MV-4-11 (cell line): ENCODE data around the gene RFPL2.
"Not testable (repeated sequence)": the region's sequence is repeated elsewhere in the genome, so short reads cannot be mapped to it uniquely, and the experiment has no call there.

ENCODE experiments used
- DNase-seq: peaks from one replicate; lab custom pipeline; 2025; lab: John Stamatoyannopoulos, UW

The RFPL2 gene

DNA sequence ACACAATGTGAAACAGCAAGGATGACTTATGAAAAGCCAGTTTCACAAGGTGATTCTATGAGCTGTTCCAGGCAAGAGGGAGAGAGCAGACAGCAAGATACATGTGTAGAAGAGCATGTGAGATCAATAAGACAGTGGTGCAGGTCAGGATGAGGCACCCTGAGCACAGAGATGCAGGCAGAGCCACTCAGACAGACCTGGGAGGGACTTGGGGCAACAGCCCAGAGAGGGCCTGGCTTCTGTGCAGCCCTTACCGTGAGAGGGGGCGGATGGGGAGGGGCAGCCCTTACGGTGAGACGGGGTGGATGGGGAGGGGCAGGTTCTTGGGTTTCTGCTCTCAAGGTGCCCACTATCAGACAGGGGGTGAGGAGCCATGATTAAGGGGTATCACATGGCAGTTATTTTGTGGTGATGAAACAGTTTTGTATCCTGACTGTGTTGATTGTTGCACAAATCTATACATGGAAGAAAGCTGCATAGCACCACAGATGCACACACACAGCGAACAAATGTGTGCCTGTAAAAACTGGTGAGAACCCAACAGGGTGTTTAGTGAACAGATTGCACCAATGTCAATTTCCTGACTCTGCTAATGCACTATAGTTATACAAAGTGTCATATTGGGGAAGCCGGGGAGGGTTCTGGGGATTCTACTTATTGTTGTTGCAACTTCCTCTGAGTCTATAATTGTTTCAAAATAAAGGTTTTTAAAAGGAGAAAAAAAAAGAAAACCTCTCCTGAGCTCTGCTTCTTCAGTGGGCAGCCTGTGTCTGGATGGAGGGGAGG lies 40.6 kb downstream of the RFPL2 start:
- DNase-seq, result peak; percentile 83

DNA sequence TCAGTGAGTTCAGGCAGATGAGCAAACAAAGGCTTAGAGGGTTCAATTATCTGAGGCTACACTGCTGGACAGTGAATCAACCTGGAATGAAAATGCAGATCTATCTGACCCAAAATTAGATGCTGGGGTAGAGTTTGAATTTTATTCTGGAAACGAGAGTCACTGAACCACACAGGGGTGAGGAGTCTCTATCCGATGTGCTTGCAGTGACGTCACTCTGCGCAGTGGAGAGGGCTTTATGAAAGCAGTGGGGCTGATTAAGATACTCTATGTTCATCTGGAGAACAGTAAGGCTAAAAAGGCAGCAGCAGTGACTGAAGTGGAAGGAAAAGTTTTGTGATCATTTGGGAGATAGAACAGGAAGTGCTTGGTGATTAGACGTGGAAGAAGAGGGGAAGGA lies 44.5 kb downstream of the RFPL2 start:
- DNase-seq, result not testable (repeated sequence)

DNA sequence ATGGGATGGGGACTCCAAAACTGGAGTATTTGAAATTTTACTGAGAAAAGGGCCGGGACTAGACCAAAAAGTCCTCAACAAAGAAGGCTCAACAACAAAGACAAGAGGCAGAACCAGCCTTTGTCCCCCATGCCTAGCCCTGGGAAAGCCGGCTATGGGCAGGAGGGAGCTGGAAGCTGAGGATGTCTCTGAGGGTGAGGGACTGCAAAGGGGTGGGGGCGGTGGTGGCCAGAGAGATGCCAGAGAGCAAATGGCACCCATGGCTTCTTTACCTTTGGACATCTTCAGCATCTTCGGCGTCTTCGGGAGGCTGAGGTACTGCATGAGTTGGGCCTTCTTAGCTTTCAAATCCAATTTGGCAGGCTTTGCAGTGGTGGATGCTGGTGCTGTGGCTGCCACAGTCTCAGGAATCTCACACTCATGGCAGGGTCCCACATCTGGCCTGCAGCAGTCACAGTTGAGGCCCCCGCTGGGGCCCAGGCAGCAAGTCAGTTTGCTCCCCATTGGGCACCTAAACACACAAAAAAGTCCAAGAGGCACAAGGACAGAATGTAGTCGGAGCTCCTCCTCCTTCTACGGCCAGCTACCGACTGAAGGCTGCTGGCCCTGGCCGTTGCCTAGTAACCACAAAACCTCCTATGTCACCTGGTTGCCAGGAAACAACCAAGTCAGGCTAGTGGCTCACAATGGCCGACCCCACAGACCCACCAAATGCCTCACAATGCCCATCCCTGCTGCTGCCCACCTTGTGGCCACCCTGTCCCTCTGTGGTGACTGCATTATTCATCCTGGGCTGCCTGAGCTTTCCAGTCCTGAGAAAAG lies 46.0 kb downstream of the RFPL2 start, which contains the start of gene C22orf42:
C22orf42 (minus strand) TSS at position 592 of the 822 bp plus-strand sequence; CDS start at position 504, 88 bp downstream.
- no peak for DNase-seq

DNA sequence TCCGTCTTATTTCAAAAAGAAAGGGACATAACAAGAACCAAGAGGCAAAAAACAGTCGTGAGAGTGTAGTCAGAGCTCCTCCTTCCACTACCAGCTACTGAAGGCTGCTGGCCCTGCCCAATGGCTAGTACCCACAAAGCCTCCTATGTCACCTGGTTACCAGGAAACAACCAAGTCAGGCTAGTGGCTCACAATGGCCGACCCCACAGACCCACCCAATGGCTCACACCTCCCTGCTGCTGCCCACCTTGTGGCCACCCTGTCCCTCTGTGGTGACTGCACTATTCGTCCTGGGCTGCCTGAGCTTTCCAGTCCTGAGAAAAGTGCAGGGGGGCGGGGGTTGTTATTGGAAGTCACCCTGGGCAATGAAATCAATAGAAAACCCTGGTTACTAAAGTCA lies 47.2 kb downstream of the RFPL2 start:
- not testable (repeated sequence) for DNase-seq

DNA sequence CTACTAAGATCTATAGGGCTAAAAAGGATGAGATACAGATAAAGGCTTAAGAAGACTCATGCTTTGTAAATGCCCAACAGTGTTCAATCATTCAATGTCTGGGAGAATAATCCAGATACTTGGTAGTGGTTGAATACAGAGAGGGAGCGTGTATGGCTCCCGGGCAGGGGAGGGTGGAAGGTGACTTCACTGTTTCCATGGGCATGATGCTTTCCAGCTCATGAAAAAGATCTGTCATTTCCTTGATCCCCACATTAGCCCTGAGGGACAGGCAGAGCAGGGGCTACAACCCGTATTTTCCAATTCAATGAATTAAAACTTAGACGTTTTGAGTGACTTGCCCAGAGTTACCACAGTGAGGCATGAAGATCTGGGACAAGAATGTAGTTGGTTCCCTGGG lies 50.1 kb downstream of the RFPL2 start:
- DNase-seq, result not testable (repeated sequence)

DNA sequence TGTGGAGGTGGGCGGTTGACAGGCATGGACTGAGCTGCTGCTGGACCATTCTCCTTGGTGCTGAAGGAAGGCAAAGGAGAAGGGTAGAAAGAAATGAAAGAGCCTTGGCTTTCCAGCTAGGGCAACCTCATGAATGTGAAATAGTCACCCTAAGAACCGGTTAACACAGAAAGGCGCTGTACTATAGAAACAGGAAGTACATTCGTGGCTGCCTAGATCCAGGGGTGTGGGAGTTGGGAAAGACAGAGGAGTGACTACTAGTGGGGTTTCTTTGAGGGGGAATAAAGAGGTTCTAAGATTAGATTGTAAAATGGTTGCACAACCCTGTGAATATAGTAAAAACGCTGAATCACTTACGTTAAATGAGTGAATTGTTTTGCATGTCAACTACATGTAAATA lies 53.2 kb downstream of the RFPL2 start:
- DNase-seq, result peak; percentile 78

DNA sequence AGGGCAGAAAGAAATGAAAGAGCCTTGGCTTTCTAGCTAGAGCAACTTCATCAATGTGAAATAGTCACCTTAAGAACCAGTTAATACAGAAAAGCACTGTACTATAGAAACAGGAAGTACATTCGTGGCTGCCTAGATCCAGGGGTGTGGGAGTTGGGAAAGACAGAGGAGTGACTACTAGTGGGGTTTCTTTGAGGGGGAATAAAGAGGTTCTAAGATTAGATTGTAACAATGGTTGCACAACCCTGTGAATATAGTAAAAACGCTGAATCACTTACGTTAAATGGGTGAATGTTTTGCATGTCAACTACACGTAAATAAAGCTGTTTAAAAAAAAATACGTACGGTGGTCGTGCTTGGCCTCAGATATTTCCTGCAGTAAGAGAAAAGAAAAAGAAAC lies 54.2 kb downstream of the RFPL2 start:
- peak; percentile 63 for DNase-seq

DNA sequence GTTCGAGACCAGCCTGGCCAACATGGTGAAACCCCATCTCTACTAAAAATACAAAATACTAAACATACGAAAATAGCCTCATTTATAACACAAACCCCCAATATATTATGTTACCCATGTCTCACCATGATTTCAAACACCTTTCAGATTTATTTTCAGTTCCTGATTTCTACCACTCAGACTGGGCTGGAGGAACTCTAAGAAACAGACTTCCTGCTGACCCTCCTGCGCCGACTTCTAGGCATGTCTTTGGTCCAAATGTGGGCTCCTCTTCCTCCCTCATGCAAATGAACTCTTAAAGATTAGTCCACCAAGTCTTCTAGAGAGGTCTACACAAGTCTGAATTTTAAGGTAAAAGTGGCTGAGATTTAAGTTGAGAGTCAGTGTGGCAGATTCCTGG lies 56.5 kb downstream of the RFPL2 start:
- peak; percentile 47 for DNase-seq

DNA sequence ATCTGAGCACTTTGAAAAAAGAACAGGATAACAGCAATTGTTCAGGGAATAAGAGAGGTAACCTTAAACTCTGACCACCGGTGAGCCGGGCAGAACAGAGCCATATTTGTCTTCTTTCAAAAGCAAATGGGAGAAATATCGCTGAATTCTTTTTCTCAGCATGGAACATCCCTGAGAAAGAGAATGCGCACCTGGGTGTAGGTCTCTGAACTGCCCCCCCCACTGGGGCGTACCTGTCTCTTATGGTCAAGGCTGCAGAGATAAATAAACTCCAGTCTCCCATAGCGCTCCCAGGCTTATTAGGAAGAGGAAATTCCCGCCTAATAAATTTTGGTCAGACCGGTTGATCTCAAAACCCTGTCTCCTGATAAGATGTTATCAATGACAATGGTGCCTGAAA lies 57.7 kb downstream of the RFPL2 start:
- not testable (repeated sequence) for DNase-seq

DNA sequence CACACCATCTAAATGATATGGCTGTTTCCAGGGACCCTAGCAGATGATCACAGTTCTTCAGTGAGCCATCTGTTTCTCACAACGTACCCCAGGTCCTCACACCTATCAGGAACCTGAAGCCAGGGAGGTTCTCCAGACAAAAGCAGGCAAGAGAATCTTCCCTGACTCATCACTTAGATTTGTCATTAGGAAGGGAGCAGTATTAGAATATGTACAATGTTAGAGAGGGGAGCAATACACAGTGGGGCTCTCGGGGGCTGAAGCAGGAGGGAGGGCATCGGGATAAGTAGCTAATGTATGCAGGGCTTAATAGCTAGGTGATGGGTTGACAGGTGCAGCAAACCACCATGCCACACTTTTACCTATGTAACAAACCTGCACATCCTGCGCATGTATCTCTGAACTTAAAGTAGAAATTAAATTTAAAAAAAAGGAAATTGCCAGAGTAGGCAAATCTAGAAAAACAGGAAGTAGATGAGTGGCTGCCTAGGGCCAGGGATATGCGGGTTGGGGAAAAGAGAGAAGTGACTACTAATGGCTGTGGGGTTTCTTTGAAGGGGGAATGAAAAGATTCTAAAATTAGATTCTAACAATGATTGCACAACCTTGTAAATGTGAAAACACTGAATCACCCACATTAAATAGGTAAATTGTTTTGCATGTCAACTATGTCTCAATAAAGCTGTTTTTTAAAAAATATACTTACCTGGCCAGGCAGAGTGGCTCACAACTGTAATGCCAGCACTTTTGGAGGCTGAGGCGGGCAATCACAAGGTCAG lies 60.2 kb downstream of the RFPL2 start:
- DNase-seq, result peak; percentile 98

DNA sequence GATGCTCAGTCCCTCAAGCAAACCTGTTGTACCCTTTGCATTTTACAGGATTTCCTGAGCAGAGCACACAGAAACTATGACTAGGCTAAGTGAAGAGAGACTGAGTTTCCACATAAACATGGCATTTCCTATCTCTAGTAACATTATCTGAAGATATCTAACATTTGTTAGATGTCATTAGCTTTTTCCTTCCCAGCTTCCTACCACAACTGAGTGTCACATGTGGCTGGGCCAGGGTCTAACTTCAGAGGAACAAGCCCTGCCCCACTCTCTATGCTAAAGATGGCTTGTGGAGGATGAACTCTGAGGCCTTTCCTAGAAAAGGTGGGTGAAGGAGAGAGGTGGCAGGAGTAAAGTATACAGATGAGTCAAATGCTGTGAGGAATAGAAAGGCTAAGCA lies 62.3 kb downstream of the RFPL2 start:
- no peak for DNase-seq

DNA sequence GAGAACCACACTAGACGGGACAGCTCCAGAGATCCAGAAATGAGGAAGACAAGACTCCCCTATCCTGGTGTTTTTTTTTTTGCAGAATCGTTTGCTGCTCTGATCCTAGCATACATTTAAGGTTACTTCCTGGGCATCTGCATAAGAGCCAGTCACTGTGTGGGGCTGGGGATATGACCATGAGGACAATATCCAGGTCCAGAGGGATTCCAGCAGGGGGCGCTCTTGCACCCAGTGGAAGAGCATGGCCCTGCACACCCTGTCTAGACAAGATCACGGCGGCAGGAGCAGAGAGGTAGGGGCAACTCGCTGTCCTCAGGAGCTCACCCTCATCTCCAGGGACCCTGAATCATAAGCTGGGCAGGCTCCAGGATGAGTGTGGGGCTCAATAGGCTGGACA lies 64.2 kb downstream of the RFPL2 start:
- DNase-seq, result peak; percentile 44
